PC-3 (cell line): ENCODE measurements around the gene MEPCE. TPM values are rescaled to one million over a fixed set of nuclear protein-coding genes. Genes with fewer than 3 reads are reported as not detected.

ENCODE experiments used
- ATAC-seq: fragments of 200-7000 bp; cut with Tn5 transposase; 2 replicates; pipeline ENCODE4 v1.9.1; 2020; ENCODE audit warnings: mild to moderate bottlenecking, moderate library complexity
- BruUV-seq: library from RNA; stranded (reverse); fragments of 400-500 nt; replicated peaks from 2 replicates; lab custom pipeline; 2021; lab: Mats Ljungman, UMichigan
- CTCF ChIA-PET: fragments of 300-600 bp; sonication (Branson Sonifier 250); formaldehyde crosslinking; loops from one replicate; lab custom pipeline; 2022; ENCODE audit warnings: antibody characterized with exemption; lab: Charles Lee
- POLR2A ChIA-PET: fragments of 300-600 bp; sonication (Branson Sonifier 250); formaldehyde crosslinking; loops from one replicate; lab custom pipeline; 2022; ENCODE audit warnings: antibody characterized with exemption; ENCODE audit not compliant: unreplicated experiment; lab: Charles Lee
- DNase-seq: peaks from one replicate; pipeline ENCODE4 v3.0.0-alpha.2; 2015
- H2AFZ ChIP-seq: fragments of 300-600 bp; sonication (generic); 2 replicates; pipeline ENCODE4 v1.6.0; 2016; ENCODE audit warnings: antibody characterized with exemption, low read length
- H3F3A ChIP-seq: fragments of 300-600 bp; sonication (generic); one replicate; pipeline ENCODE4 v1.6.0; 2017; ENCODE audit warnings: antibody characterized with exemption, low read length, control low read depth, mild to moderate bottlenecking; ENCODE audit not compliant: unreplicated experiment
- H3K27ac ChIP-seq: fragments of 300-600 bp; sonication (generic); 2 replicates; pipeline ENCODE4 v1.5.1; 2016; ENCODE audit warnings: mild to moderate bottlenecking, low read length
- H3K27me3 ChIP-seq: fragments of 300-600 bp; sonication (generic); 2 replicates; pipeline ENCODE4 v1.6.1; 2016; ENCODE audit warnings: low read length, mixed read lengths
- H3K36me3 ChIP-seq: fragments of 300-600 bp; sonication (generic); 2 replicates; pipeline ENCODE4 v1.6.1; 2016; ENCODE audit warnings: low read depth, mixed run types, low read length, mixed read lengths
- H3K4me1 ChIP-seq: fragments of 300-600 bp; sonication (generic); 2 replicates; pipeline ENCODE4 v1.5.1; 2016; ENCODE audit warnings: low read length; ENCODE audit not compliant: insufficient read depth
- H3K4me2 ChIP-seq: fragments of 300-600 bp; sonication (generic); 2 replicates; pipeline ENCODE4 v1.6.0; 2016; ENCODE audit warnings: low read length
- H3K4me3 ChIP-seq: fragments of 300-600 bp; sonication (generic); 2 replicates; pipeline ENCODE4 v1.5.1; 2016; ENCODE audit warnings: mild to moderate bottlenecking, low read length, mixed read lengths
- H3K79me2 ChIP-seq: fragments of 300-600 bp; sonication (generic); 2 replicates; pipeline ENCODE4 v1.6.1; 2017; ENCODE audit warnings: low read length, mixed read lengths
- H3K9ac ChIP-seq: fragments of 300-600 bp; sonication (generic); 2 replicates; pipeline ENCODE4 v1.6.0; 2016; ENCODE audit warnings: mild to moderate bottlenecking, low read length
- H3K9me2 ChIP-seq: fragments of 300-600 bp; sonication (generic); replicated peaks from 2 replicates; pipeline ENCODE4 v1.6.1; 2016; ENCODE audit warnings: mixed run types, low read length, mixed read lengths
- H3K9me3 ChIP-seq: fragments of 300-600 bp; sonication (generic); 2 replicates; pipeline ENCODE4 v1.6.1; 2016; ENCODE audit warnings: low read length, mixed read lengths
- H4K20me1 ChIP-seq: fragments of 300-600 bp; sonication (generic); 2 replicates; pipeline ENCODE4 v1.6.1; 2016; ENCODE audit warnings: low read length, mixed read lengths
- CTCF ChIP-seq: fragments of 300-600 bp; sonication (generic); conservative IDR thresholded peaks from 2 replicates; pipeline ENCODE4 v1.5.1; 2017; ENCODE audit warnings: antibody characterized with exemption, low read depth, mild to moderate bottlenecking, low read length
- EZH2 ChIP-seq: fragments of 300-600 bp; sonication (generic); IDR thresholded peaks from one replicate; pipeline ENCODE4 v1.6.1; 2017; ENCODE audit warnings: antibody characterized with exemption, mild to moderate bottlenecking, low read length; ENCODE audit not compliant: unreplicated experiment
- EZH2phosphoT487 ChIP-seq: fragments of 300-600 bp; sonication (generic); IDR thresholded peaks from 2 replicates; pipeline ENCODE4 v1.6.1; 2018; ENCODE audit warnings: mild to moderate bottlenecking, antibody characterized with exemption, low read length, borderline replicate concordance
- intact Hi-C: fragments of 100-400 bp; cut with micrococcal nuclease; formaldehyde crosslinking; loops from 2 replicates; pipeline ENCODE4 v1.9.0; 2023
- total RNA-seq: library from RNA; depleted of rRNA; stranded (reverse); fragments of >200 nt; gene quantifications from 2 replicates; pipeline ENCODE4 v1.2.3, GENCODE V29; 2014

The MEPCE gene
- total RNA-seq, 1 experiment from 2014 or later = 36.0 TPM

GRCh38 chr7:100396421-100396982 is 33.1 kb upstream of the MEPCE start:
- Histone ChIP-seq H3F3A (no peaks in the 10 kb centered on the region), H3K4me1 (no peaks in the 10 kb centered on the region), H3K9ac (no peak overlapping the region), H4K20me1 (no peaks in the 10 kb centered on the region), H3K4me3 (no peak overlapping the region), H3K36me3 (no peaks in the 10 kb centered on the region), H3K9me3 (no peaks in the 10 kb centered on the region), H3K27ac (no peak overlapping the region), H3K79me2 (no peaks in the 10 kb centered on the region), H3K4me2 (no peak overlapping the region), H3K9me2 (no peaks in the 10 kb centered on the region), H3K27me3 (no peaks in the 10 kb centered on the region), H2AFZ (no peak overlapping the region)
- CTCF ChIA-PET = no interaction called here
- TF ChIP-seq EZH2 (no peak), CTCF (no peak), EZH2phosphoT487 (no peak)
- intact Hi-C loops = no loop called here
- DNase-seq = no peak
- no peak for ATAC-seq
- no TSS peak for BruUV-seq
- POLR2A ChIA-PET = no interaction called here

DNA sequence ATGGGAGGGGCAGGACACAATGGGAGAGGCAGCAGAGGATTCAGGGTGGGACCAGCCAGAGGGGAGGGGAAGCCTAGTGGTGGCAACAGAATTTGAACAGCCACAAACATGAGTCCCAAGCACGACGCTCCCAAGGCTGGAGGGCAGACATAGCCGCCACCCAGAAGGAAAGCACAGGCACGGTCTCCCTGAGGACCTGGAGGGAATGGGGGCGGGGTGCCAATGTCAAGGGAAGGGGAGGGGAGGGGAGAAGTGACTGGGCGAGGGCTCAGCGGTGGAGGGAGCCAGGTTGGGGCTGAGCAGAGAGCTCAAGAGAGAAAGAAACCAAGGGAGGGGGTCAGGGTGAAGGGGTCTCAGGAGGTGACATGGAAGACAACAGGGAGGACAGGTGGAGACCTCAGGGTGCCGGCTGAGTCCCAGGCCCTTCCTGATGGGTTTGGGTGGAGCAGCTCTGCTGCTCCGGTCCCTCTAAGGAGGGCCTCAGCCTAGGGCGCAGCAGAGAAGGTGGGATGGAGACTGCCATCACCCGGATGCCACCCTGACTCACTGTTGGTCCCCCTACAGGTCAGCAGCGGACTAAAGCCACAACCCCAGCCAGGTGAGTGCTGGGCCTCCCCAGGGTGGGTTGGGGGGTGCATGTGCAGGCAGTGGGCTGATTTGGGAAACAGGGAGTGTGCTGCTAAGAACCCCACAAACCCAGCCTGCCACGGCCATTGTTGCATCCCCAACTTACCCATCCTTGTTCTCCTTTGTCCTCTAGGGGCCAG is 32.1 kb upstream of the MEPCE start:
- intact Hi-C loops = no loop called here
- Histone ChIP-seq H3K4me1 (no peaks in the 10 kb centered on the region), H4K20me1 (no peaks in the 10 kb centered on the region), H3K4me2 (no peak overlapping the region), H2AFZ (no peak overlapping the region), H3K27me3 (no peaks in the 10 kb centered on the region), H3F3A (no peaks in the 10 kb centered on the region), H3K4me3 (no peak overlapping the region), H3K9me2 (no peaks in the 10 kb centered on the region), H3K9ac (no peak overlapping the region), H3K27ac (no peak overlapping the region), H3K79me2 (no peaks in the 10 kb centered on the region), H3K36me3 (no peaks in the 10 kb centered on the region), H3K9me3 (no peaks in the 10 kb centered on the region)
- no peak for TF ChIP-seq CTCF
- TF ChIP-seq EZH2phosphoT487 = no peak
- no peak for TF ChIP-seq EZH2
- ATAC-seq (no peak), DNase-seq (no peak)
- ChIA-PET CTCF (no interaction called here), POLR2A (no interaction called here)
- no TSS peak for BruUV-seq

- no peak overlapping the region for H3K4me2 ChIP-seq
- H3F3A ChIP-seq = no peaks in the 10 kb centered on the region
- H3K4me1 ChIP-seq = no peaks in the 10 kb centered on the region
- H3K79me2 ChIP-seq = no peaks in the 10 kb centered on the region
- H4K20me1 ChIP-seq = no peaks in the 10 kb centered on the region
- POLR2A ChIA-PET = no interaction called here
- H3K27me3 ChIP-seq = no peaks in the 10 kb centered on the region
- no peak overlapping the region for H3K4me3 ChIP-seq
- CTCF ChIA-PET = no interaction called here
- intact Hi-C loops = no loop called here
- no peaks in the 10 kb centered on the region for H3K9me3 ChIP-seq
- H3K36me3 ChIP-seq = no peaks in the 10 kb centered on the region
- no peaks in the 10 kb centered on the region for H3K9me2 ChIP-seq
- no peak overlapping the region for H2AFZ ChIP-seq
- ATAC-seq (no peak), DNase-seq (no peak)
- H3K9ac ChIP-seq = no peak overlapping the region
- no peak overlapping the region for H3K27ac ChIP-seq
- no peak for TF ChIP-seq CTCF
- no peak for TF ChIP-seq EZH2phosphoT487
- no peak for TF ChIP-seq EZH2
- BruUV-seq = no TSS peak
Observed at GRCh38 chr7:100398239-100398638, 31.4 kb upstream of the MEPCE start.
